GM12801 (cell line): Measurements from ENCODE around the gene CXorf58.

Source experiments
- TF ChIP-seq, protein P1 (sequence below): IDR thresholded peaks from one replicate; pipeline ENCODE4 v1.5.1; 2011; ENCODE audit warnings: control low read depth; ENCODE audit not compliant: insufficient read length; ENCODE audit errors: extremely low read depth

Gene CXorf58

GRCh38 chrX:23907111-23907497 is 702 bp upstream of the CXorf58 start:
- TF ChIP-seq, protein P1, sequence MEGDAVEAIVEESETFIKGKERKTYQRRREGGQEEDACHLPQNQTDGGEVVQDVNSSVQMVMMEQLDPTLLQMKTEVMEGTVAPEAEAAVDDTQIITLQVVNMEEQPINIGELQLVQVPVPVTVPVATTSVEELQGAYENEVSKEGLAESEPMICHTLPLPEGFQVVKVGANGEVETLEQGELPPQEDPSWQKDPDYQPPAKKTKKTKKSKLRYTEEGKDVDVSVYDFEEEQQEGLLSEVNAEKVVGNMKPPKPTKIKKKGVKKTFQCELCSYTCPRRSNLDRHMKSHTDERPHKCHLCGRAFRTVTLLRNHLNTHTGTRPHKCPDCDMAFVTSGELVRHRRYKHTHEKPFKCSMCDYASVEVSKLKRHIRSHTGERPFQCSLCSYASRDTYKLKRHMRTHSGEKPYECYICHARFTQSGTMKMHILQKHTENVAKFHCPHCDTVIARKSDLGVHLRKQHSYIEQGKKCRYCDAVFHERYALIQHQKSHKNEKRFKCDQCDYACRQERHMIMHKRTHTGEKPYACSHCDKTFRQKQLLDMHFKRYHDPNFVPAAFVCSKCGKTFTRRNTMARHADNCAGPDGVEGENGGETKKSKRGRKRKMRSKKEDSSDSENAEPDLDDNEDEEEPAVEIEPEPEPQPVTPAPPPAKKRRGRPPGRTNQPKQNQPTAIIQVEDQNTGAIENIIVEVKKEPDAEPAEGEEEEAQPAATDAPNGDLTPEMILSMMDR, result no peak

- TF ChIP-seq, protein P1, result no peak
Observed at GRCh38 chrX:23908219-23909004, 606 bp downstream of the CXorf58 start.

GRCh38 chrX:23911126-23911835 is 3.5 kb downstream of the CXorf58 start:
- TF ChIP-seq, protein P1, result no peak

DNA sequence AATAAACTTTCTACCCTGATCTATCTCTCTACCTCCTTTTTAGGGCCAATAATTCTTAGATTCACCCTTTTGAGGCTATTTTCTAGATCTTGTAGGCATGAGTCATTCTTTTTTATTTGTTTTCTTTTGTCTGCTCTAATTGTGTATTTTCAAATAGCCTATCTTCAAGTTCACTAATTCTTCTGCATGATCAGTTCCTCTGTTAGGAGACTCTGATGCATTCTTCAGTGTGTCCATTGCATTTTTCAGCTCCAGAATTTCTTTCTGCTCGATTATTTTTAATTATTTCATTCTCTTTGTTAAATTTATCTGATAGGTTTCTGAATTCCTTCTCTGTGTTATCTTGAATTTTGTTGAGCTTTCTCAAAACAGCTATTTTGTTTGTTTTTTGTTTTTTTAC is 11.3 kb downstream of the CXorf58 start:
- TF ChIP-seq, protein P1, result no peak

DNA sequence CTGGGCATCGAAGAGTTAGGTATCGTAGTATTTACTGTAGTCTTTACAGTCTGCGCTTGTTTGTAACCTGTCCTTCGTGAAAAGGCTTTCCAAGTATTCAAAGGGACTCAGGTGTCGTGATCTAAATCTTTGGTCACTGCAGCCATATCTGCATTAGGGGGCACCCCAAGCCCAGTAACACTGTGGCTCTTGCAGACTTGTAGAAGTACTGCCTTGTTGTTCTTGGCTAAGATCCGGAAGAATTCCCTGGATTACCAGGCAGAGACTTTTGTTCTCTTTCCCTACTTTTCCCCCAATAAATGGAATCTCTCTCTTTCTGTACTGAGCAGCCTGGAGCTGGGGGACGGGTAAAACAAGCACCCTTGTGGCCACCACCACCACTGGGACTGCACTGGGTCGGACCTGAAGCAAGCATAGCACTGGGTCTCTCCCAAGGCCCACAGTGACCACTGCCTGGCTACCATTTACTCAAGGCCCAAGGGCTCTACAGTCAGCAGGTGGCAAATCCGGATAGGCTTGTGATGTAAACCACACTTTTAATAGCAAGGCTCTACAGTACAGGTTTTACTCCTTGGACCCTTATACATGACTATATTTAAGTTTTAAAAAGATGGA is 12.0 kb downstream of the CXorf58 start:
- TF ChIP-seq, protein P1, result no peak

DNA sequence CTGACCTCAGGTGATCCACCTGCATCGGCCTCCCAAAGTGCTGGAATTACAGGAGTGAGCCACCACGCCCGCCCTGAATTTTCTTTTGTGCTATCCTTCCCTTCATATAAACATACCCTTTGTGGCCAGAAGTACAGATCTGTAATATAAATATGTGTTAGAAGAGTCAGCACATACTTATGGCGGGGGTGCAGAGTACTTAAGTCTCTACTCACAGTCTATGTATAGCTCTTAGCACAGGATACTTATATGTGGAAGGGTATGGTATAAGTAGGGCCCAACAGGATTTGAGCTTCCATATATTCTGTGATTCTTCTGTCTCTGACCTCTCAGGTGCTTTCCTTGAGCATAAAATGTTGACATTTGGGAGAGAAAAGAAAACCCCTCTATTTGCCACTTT is 18.2 kb downstream of the CXorf58 start:
- TF ChIP-seq, protein P1, result no peak

- TF ChIP-seq, protein P1, result no peak
Observed at GRCh38 chrX:23930894-23931604, 23.2 kb downstream of the CXorf58 start.
